ENCODE data around the gene PPP6R3. TPM values are rescaled to one million over a fixed set of nuclear protein-coding genes. Genes with fewer than 3 reads are reported as not detected.

The PPP6R3 gene
- 100 to 1,000 TPM; 108 to 110 TPM for total RNA-seq

DNA sequence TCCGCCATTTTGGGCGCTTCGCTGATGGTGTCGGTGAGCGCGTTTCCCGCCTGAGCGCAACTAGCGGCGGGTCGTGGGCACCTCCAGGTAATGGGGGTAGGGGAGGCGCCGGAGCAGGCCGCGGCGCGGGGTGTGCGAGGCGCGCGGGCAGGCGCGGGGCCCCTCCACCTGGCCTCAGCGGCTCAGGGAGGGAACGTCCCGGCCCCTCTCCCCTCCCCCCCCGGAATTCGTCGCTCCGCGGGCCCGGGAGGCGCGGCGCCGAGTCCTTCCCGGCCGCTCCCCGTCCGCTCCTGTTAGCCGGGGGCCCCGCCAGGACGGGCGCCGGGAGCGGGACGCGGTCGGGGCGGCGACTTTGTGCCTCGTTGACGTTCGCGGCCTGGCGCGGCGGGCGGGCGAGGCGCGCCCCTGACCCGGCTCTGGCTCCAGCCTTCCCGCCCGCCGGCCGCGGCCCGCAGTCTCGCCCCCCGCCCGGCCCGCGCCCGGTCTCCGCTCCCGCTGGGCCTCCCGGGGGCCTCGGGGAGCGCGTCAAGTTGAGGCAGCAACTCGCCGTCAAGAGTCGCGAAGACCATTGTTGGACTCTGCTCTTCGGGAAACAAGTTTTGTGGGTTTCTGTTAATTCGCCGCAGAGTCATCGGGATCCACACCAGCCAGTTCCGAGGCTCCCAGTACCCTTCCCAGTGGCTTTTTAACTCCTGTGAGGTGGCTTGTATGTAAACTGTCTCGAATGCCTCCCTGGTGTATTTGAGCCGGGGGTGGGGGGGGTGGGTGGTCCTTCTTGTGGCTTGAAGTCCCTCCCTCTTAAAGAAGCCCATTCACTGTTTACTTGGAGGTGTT, at the start of gene PPP6R3:
Gene PPP6R3 (plus strand): TSS at position 12 of the 834 bp plus-strand sequence. CDS start 76,913 bp downstream, outside the sequence.
- POLR2A ChIA-PET = no interaction called here
- no peaks in the 10 kb centered on the region for H3K27me3 Mint-ChIP-seq
- peaks cover 11% of the 10 kb centered on the region for H3K36me3 Mint-ChIP-seq
- intact Hi-C loops (cut with micrococcal nuclease) = loop anchor here (1.0 to 10.0 kb wide), 6 partner anchors 11 to 381 kb away; partner anchors contain the start of genes C11orf24 and CPT1A
- CTCF ChIA-PET = interaction anchor here (0.9 kb wide), 1 partner anchor 190 kb away, joined by 3 read pairs; no protein-coding TSS in a partner anchor
- no peaks in the 10 kb centered on the region for H3K9me3 Mint-ChIP-seq
- peaks cover 36% of the 10 kb centered on the region for H3K4me1 Mint-ChIP-seq (ENCODE audit: low read depth)
- peak within 1 kb of the TSS; percentile 91 for H3K27ac Mint-ChIP-seq
- peak within 1 kb of the TSS; percentile 88 for H3K4me3 Mint-ChIP-seq
- DNase-seq = peak; percentile 28

GRCh38 chr11:68411501-68411991, 49.0 kb upstream of the PPP6R3 start:
- intact Hi-C loops (cut with micrococcal nuclease) = no loop called here
- H3K27ac Mint-ChIP-seq = no peak overlapping the region
- no peak for DNase-seq
- ChIA-PET CTCF (interaction anchor here (1.1 kb wide), 1 partner anchor 28 kb away, joined by 3 read pairs; no protein-coding TSS in a partner anchor), POLR2A (no interaction called here)
- H3K9me3 Mint-ChIP-seq = no peaks in the 10 kb centered on the region
- no peaks in the 10 kb centered on the region for H3K27me3 Mint-ChIP-seq
- peaks cover 2% of the 10 kb centered on the region for H3K4me1 Mint-ChIP-seq (ENCODE audit: low read depth)
- peaks cover 1% of the 10 kb centered on the region for H3K36me3 Mint-ChIP-seq
- no peak overlapping the region for H3K4me3 Mint-ChIP-seq

DNA sequence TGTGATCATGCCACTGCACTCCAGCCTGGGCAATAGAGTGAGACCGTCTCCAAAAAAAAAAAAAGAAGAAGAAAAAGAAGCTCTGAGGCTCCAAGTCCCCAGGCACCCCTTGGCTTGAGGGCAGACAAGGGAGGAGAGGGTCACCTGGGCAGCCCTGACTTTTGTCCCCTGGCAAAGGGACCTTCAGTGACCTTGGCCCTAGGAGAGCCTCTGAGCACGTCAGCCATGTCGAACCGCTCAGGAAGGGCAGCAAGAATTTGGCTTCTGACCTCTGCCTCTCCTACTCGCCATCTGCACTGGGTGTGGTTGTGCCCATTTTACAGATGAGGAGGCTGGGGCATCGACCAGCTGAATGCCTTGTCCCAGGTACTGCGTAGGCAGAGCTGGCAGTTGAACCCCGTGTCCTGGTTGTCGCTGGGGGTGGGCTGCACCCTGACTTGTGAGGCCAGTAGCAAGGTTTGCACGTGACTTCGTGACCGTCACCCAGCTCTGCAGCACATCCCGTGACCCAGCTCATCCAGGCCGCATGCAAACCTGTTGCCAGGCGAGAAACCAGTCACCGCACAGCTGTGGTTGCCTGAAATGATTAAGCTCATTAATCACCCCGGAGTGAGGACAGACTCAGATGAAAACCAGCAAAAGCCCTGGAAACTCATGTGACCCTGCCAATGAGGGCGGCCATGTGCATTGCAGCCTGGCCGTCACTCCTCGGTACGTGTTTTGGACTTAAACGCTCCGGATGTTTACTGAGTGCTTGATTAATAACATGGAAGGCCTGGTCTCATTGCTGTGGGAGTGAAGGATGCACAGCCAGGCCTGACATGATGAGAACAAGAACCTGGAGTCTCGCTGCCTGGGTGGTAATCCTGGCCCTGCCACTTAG, 47.7 kb upstream of the PPP6R3 start:
- ChIA-PET CTCF (interaction anchor here (1.1 kb wide), 1 partner anchor 29 kb away, joined by 3 read pairs; no protein-coding TSS in a partner anchor), POLR2A (no interaction called here)
- DNase-seq = peak; percentile 75
- Mint-ChIP-seq H3K36me3 (no peaks in the 10 kb centered on the region), H3K27ac (no peak overlapping the region), H3K4me3 (no peak overlapping the region), H3K27me3 (no peaks in the 10 kb centered on the region), H3K9me3 (no peaks in the 10 kb centered on the region), H3K4me1 (ENCODE audit: low read depth) (peaks cover 9% of the 10 kb centered on the region)
- intact Hi-C loops (cut with micrococcal nuclease) = loop anchor here (2.0 kb wide), 1 partner anchor 72 kb away; no protein-coding TSS in a partner anchor

GRCh38 chr11:68413591-68413999, 47.0 kb upstream of the PPP6R3 start:
- no peaks in the 10 kb centered on the region for H3K27me3 Mint-ChIP-seq
- H3K36me3 Mint-ChIP-seq = no peaks in the 10 kb centered on the region
- ChIA-PET POLR2A (no interaction called here), CTCF (no interaction called here)
- H3K9me3 Mint-ChIP-seq = no peaks in the 10 kb centered on the region
- intact Hi-C loops (cut with micrococcal nuclease) = loop anchor here (2.0 kb wide), 1 partner anchor 73 kb away; no protein-coding TSS in a partner anchor
- no peak overlapping the region for H3K27ac Mint-ChIP-seq
- no peak overlapping the region for H3K4me3 Mint-ChIP-seq
- H3K4me1 Mint-ChIP-seq (ENCODE audit: low read depth) = peaks cover 9% of the 10 kb centered on the region
- no peak for DNase-seq

DNA sequence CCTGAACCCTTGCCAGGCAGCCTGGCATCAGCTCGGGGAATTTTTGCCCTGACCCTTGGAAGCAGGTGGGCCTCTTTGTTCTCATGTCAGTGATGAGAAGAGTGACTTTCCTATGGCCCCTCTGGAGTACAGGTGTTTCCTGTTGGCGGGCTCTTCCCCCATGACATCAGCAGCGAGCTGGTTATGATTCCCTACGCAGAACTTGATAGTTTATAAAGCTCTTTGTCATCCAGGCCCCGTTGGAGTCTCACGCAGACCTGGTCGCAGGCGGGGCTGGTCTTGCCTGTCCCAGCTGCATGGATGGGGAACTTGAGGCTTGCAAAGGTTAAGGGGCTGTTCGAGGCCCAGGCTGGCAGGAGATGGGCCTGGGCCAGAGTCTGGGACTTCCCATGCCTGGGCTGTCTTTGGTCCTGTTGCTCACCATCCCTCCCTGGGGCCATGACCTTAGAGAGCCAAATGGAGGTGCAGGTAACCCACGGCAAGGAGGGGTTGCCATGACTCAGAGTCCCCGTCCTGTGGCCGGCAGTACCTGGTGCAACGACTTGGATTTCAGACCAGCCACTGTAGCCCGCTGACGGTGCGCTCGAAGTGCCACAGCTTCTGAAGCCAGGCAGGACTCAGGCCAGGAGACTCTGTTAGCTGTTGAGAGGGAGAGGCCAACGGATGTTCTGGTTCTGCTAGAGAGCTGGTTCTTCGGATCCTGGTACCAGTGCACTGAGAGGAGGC, 45.9 kb upstream of the PPP6R3 start:
- H3K4me1 Mint-ChIP-seq (ENCODE audit: low read depth) = peaks cover 9% of the 10 kb centered on the region
- H3K27me3 Mint-ChIP-seq = no peaks in the 10 kb centered on the region
- ChIA-PET CTCF (no interaction called here), POLR2A (no interaction called here)
- no peak overlapping the region for H3K4me3 Mint-ChIP-seq
- H3K9me3 Mint-ChIP-seq = no peaks in the 10 kb centered on the region
- intact Hi-C loops (cut with micrococcal nuclease) = no loop called here
- no peaks in the 10 kb centered on the region for H3K36me3 Mint-ChIP-seq
- DNase-seq = no peak
- no peak overlapping the region for H3K27ac Mint-ChIP-seq

DNA sequence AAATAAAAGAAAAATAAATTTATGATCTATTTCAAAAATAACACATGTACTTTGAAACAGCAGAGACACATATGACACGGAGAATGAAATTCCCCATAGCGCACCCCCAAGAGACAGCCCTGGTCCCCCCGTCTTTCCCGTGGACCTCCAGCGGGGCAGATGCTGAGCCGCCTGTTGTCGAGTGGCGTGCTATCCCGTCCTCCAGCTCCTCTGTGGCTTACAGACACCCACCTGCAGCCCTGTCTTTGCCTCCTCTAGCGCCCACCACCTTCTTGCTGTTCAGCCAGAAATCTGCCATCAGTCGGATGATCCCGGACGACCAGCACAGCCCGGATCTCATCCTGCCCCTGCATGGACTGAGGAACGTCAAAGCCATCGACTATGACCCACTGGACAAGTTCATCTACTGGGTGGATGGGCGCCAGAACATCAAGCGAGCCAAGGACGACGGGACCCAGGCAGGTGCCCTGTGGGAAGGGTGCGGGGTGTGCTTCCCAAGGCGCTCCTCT, 44.4 kb upstream of the PPP6R3 start:
- Mint-ChIP-seq H3K4me3 (no peak overlapping the region), H3K9me3 (no peaks in the 10 kb centered on the region), H3K27ac (no peak overlapping the region), H3K4me1 (ENCODE audit: low read depth) (peaks cover 9% of the 10 kb centered on the region), H3K36me3 (no peaks in the 10 kb centered on the region), H3K27me3 (no peaks in the 10 kb centered on the region)
- DNase-seq = no peak
- ChIA-PET CTCF (no interaction called here), POLR2A (no interaction called here)
- intact Hi-C loops (cut with micrococcal nuclease) = no loop called here

GRCh38 chr11:68418648-68419047, 41.9 kb upstream of the PPP6R3 start:
- no peaks in the 10 kb centered on the region for H3K36me3 Mint-ChIP-seq
- no peaks in the 10 kb centered on the region for H3K27me3 Mint-ChIP-seq
- no peak for DNase-seq
- POLR2A ChIA-PET = no interaction called here
- CTCF ChIA-PET = no interaction called here
- no peaks in the 10 kb centered on the region for H3K9me3 Mint-ChIP-seq
- no peak overlapping the region for H3K27ac Mint-ChIP-seq
- no peak overlapping the region for H3K4me3 Mint-ChIP-seq
- peaks cover 8% of the 10 kb centered on the region for H3K4me1 Mint-ChIP-seq (ENCODE audit: low read depth)
- intact Hi-C loops (cut with micrococcal nuclease) = no loop called here

- CTCF ChIA-PET = no interaction called here
- H3K27ac Mint-ChIP-seq = no peak overlapping the region
- no peaks in the 10 kb centered on the region for H3K27me3 Mint-ChIP-seq
- intact Hi-C loops (cut with micrococcal nuclease) = no loop called here
- DNase-seq = no peak
- H3K4me1 Mint-ChIP-seq (ENCODE audit: low read depth) = peaks cover 8% of the 10 kb centered on the region
- no peaks in the 10 kb centered on the region for H3K36me3 Mint-ChIP-seq
- POLR2A ChIA-PET = no interaction called here
- no peak overlapping the region for H3K4me3 Mint-ChIP-seq
- no peaks in the 10 kb centered on the region for H3K9me3 Mint-ChIP-seq
These were observed 40.4 kb upstream of the PPP6R3 start for GRCh38 chr11:68420171-68420570.

GRCh38 chr11:68423481-68423880, 37.1 kb upstream of the PPP6R3 start:
- Mint-ChIP-seq H3K4me3 (no peak overlapping the region), H3K27ac (no peak overlapping the region), H3K4me1 (ENCODE audit: low read depth) (no peaks in the 10 kb centered on the region), H3K27me3 (no peaks in the 10 kb centered on the region), H3K9me3 (no peaks in the 10 kb centered on the region), H3K36me3 (no peaks in the 10 kb centered on the region)
- DNase-seq = no peak
- intact Hi-C loops (cut with micrococcal nuclease) = no loop called here
- CTCF ChIA-PET = no interaction called here
- POLR2A ChIA-PET = no interaction called here

DNA sequence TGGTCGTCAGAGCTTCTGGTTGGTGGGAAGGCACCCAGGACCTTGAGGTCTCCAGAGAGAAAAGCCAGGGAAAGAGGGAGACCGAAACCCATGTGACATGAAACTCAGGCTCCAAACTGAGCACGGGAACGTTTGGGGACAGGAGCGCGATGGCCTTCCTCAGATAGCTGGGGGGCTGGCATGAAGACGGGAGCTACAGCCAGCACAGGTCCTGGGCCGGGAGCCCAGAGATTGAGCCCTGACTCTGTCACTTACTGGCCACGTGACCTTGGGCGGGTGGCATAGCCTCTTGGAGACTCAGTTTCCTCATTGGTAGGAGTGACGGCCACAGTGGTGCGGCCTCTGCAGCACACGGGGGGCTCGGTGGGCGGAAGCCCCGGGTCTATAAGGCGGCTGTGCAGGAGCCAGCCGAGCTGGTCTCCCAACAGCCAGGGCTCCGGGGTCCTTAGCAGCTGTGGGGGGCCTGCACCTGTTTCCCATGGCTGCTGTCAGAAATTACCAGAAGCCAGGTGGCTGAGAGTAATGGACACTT, 36.4 kb upstream of the PPP6R3 start:
- DNase-seq = no peak
- Mint-ChIP-seq H3K27ac (no peak overlapping the region), H3K4me1 (ENCODE audit: low read depth) (no peaks in the 10 kb centered on the region), H3K4me3 (no peak overlapping the region), H3K9me3 (peaks cover 3% of the 10 kb centered on the region), H3K36me3 (peaks cover 2% of the 10 kb centered on the region), H3K27me3 (no peaks in the 10 kb centered on the region)
- ChIA-PET CTCF (no interaction called here), POLR2A (no interaction called here)
- intact Hi-C loops (cut with micrococcal nuclease) = no loop called here

DNA sequence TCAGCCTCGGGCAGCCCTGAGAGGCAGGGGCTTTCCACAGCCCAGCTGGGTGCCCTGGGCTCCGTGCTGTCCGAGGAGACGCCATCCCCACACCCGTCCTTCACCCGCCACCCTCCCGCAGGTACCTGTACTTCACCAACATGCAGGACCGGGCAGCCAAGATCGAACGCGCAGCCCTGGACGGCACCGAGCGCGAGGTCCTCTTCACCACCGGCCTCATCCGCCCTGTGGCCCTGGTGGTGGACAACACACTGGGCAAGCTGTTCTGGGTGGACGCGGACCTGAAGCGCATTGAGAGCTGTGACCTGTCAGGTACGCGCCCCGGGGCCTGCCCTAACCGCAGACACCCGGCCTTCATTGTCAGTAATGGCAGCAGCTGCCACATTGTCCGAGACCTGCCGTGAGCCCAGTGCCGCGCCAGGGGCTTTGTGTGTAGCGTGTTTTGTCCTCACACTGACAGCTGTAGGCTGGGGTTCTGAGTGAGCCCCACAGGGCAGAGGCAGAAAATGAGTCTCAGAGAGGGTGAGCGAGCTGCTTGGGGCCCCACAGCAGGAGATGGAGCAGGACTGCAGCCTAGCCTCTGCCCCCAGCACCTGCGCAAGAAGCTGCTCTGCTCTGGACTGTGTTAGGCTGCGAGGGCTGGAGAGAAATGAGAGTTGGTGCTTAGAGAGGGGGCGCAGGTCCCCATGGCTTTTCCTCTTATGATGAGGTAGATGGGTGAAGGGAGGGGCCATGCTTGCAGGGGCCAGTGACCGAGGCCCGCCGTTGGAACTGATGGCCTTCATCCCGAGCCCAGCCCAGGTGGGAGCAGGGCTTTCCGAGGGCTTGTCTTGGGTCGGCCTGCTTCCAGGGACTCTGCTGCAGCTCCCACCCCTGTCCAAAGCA, 35.3 kb upstream of the PPP6R3 start:
- H3K4me1 Mint-ChIP-seq (ENCODE audit: low read depth) = no peaks in the 10 kb centered on the region
- no peak overlapping the region for H3K27ac Mint-ChIP-seq
- intact Hi-C loops (cut with micrococcal nuclease) = no loop called here
- ChIA-PET POLR2A (no interaction called here), CTCF (no interaction called here)
- H3K27me3 Mint-ChIP-seq = no peaks in the 10 kb centered on the region
- H3K4me3 Mint-ChIP-seq = no peak overlapping the region
- DNase-seq = no peak
- peaks cover 11% of the 10 kb centered on the region for H3K36me3 Mint-ChIP-seq
- peaks cover 12% of the 10 kb centered on the region for H3K9me3 Mint-ChIP-seq
